Measurements from ENCODE around the gene LIPA. TPM values are rescaled to one million over a fixed set of nuclear protein-coding genes. Genes with fewer than 3 reads are reported as not detected.

LIPA gene
- total and polyA plus RNA-seq, 4 donors = 35.3 to 176 (median 75.9) TPM

DNA sequence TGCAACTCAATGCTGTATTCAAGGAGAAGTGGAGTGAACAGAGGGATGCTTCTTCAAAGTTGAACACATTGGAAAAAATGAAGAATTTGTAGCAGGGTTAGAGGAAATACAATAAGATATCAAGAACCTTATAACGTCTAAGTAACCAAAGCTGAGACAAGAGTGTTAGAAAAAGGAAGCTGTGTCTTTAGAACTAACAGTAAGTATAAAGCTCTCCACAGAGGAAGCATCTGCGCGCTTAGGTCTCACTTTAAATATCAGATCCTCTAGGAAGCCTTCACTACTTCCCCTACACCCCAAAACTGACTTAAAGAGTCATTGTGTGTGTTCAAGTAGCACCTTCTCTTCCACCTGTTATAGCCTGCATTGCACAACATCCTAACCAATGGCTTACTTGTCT, 87.5 kb downstream of the LIPA start:
- no peak overlapping the region for H3K4me3 ChIP-seq (ENCODE audit: low read depth in 1 of 3, low read length in 3 of 3)
- no peaks in the 10 kb centered on the region for H3K9me3 ChIP-seq (ENCODE audit: control insufficient read depth in 4 of 4, low read length in 3 of 4)
- H3K9ac ChIP-seq (ENCODE audit: low read depth in 1 of 2, low read length in 2 of 2) = no peak overlapping the region
- no peaks in the 10 kb centered on the region for H3K27me3 ChIP-seq (ENCODE audit: control insufficient read depth in 4 of 4, insufficient read depth in 4 of 4, low read length in 3 of 4)
- peaks cover 0 to 8% (median 7%) of the 10 kb centered on the region in 4 donors for H3K4me1 ChIP-seq (ENCODE audit: control insufficient read depth in 4 of 4, insufficient read depth in 4 of 4, low read length in 3 of 4)
- peak overlapping the region; percentile 34 to 48 for H3K27ac ChIP-seq (ENCODE audit: low read depth in 1 of 2, low read length in 2 of 2)
- 66% methylated on average over 3 of the region's 3 CpGs for WGBS
- DNase-seq (ENCODE audit: low spot score) = no peak
- H3K36me3 ChIP-seq (ENCODE audit: control insufficient read depth in 4 of 4, insufficient read depth in 3 of 4, low read depth in 1 of 4, low read length in 3 of 4) = no peaks in the 10 kb centered on the region
- TF ChIP-seq RAD21 (IDR thresholded peaks at IDR 0.05) = no peak
- peak; percentile 1 for TF ChIP-seq YY1 (IDR thresholded peaks at IDR 0.05)
- TF ChIP-seq EGR1 (IDR thresholded peaks at IDR 0.05; ENCODE audit: low read depth in 2 of 2) = no peak
- no peak for TF ChIP-seq NR2F2 (IDR thresholded peaks at IDR 0.05)
- no peak for TF ChIP-seq HNF4A (conservative IDR thresholded peaks at IDR 0.05)
- TF ChIP-seq JUND (IDR thresholded peaks at IDR 0.05) = no peak
- no peak for TF ChIP-seq FOXA1 (IDR thresholded peaks at IDR 0.05)
- TF ChIP-seq FOXA2 (IDR thresholded peaks at IDR 0.05) = no peak
- TF ChIP-seq, protein P1, sequence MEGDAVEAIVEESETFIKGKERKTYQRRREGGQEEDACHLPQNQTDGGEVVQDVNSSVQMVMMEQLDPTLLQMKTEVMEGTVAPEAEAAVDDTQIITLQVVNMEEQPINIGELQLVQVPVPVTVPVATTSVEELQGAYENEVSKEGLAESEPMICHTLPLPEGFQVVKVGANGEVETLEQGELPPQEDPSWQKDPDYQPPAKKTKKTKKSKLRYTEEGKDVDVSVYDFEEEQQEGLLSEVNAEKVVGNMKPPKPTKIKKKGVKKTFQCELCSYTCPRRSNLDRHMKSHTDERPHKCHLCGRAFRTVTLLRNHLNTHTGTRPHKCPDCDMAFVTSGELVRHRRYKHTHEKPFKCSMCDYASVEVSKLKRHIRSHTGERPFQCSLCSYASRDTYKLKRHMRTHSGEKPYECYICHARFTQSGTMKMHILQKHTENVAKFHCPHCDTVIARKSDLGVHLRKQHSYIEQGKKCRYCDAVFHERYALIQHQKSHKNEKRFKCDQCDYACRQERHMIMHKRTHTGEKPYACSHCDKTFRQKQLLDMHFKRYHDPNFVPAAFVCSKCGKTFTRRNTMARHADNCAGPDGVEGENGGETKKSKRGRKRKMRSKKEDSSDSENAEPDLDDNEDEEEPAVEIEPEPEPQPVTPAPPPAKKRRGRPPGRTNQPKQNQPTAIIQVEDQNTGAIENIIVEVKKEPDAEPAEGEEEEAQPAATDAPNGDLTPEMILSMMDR (IDR thresholded peaks at IDR 0.05; ENCODE audit: low read depth, low read length, missing input control) = no peak
- TF ChIP-seq SP1 (IDR thresholded peaks at IDR 0.05) = no peak
- TF ChIP-seq, protein P2, sequence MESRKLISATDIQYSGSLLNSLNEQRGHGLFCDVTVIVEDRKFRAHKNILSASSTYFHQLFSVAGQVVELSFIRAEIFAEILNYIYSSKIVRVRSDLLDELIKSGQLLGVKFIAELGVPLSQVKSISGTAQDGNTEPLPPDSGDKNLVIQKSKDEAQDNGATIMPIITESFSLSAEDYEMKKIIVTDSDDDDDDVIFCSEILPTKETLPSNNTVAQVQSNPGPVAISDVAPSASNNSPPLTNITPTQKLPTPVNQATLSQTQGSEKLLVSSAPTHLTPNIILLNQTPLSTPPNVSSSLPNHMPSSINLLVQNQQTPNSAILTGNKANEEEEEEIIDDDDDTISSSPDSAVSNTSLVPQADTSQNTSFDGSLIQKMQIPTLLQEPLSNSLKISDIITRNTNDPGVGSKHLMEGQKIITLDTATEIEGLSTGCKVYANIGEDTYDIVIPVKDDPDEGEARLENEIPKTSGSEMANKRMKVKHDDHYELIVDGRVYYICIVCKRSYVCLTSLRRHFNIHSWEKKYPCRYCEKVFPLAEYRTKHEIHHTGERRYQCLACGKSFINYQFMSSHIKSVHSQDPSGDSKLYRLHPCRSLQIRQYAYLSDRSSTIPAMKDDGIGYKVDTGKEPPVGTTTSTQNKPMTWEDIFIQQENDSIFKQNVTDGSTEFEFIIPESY (IDR thresholded peaks at IDR 0.05) = no peak
- TF ChIP-seq GABPA (IDR thresholded peaks at IDR 0.05 in 1 of 2, conservative IDR thresholded peaks at IDR 0.05 in 1 of 2) = no peak
- TF ChIP-seq, protein P3, sequence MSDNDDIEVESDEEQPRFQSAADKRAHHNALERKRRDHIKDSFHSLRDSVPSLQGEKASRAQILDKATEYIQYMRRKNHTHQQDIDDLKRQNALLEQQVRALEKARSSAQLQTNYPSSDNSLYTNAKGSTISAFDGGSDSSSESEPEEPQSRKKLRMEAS (IDR thresholded peaks at IDR 0.05) = peak; percentile 1
- TF ChIP-seq RXRA (IDR thresholded peaks at IDR 0.05) = no peak

Other genes starting within 250 kb of the LIPA start
- gene CH25H, start 44.5 kb downstream of the LIPA start, total RNA-seq = under 1 TPM in 1 of 2 donors, not detected in 1; 0.08 TPM
- gene CH25H, start 44.5 kb downstream of the LIPA start, polyA plus RNA-seq = under 1 TPM; 0.25 to 0.33 TPM
- 1 to 10 TPM; 4.8 to 5.5 TPM for gene IFIT2, start 50.3 kb upstream of the LIPA start, total RNA-seq
- gene IFIT2, start 50.3 kb upstream of the LIPA start, polyA plus RNA-seq = 1 to 10 TPM; 5.0 to 5.5 TPM
- 10 to 100 TPM in 1 of 2 donors, 1 to 10 TPM in 1; 9.8 to 11.2 TPM for gene IFIT3, start 76.2 kb upstream of the LIPA start, total RNA-seq
- gene IFIT3, start 76.2 kb upstream of the LIPA start, polyA plus RNA-seq = 10 to 100 TPM in 1 of 2 donors, 1 to 10 TPM in 1; 9.2 to 10.9 TPM
- gene IFIT1B, start 126.3 kb upstream of the LIPA start, total RNA-seq = 10 to 100 TPM in 1 of 2 donors, not detected in 1; 13.3 TPM
- under 1 TPM in 1 of 2 donors, not detected in 1; 0.15 TPM for gene IFIT1B, start 126.3 kb upstream of the LIPA start, polyA plus RNA-seq
- gene IFIT1, start 140.8 kb upstream of the LIPA start, total RNA-seq = 10 to 100 TPM; 11.4 to 11.8 TPM
- gene IFIT1, start 140.8 kb upstream of the LIPA start, polyA plus RNA-seq = 10 to 100 TPM in 1 of 2 donors, 1 to 10 TPM in 1; 8.1 to 17.5 TPM
- 10 to 100 TPM in 1 of 2 donors, 1 to 10 TPM in 1; 5.0 to 10.7 TPM for gene IFIT5, start 162.8 kb upstream of the LIPA start, total RNA-seq
- gene IFIT5, start 162.8 kb upstream of the LIPA start, polyA plus RNA-seq = 1 to 10 TPM; 6.2 to 7.3 TPM